ENCODE results near the gene CA10.
A peak's percentile ranks its signal among the peaks of the same experiment; 100 is the strongest.

Gene CA10

DNA sequence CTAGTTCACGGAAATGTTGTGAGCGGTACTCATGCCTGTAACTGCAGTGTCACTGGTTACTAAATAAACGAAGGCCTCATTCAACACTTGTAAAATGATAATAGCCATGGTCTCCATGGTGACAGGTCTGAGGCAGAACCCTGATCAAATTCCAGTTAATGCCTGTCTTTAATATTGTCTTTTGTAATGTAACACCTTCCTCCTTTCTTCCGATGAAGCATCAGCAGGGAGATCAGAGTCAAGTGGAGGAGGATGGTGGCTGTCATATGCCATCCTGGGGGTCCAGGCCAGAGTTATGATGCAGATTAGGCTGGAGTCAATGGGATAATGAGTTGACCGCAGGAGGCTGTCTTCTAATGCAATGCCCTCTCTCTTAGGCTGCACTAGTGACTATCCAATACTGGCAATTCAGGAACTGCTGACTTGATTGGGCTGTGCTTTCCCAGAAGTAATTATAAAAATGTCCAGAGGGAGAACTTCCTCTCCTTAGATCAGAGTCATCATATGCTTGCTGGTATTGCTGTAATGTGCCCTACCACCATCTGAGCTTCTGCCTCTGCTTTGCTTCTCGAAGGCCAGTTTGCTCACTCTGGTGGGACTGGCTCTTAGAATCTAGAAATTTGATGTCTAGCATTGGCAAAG lies 419.1 kb downstream of the CA10 start:
- H3K79me2 ChIP-seq (ENCODE audit: insufficient read depth, low read depth), result no peaks in the 10 kb centered on the region
- no peak overlapping the region for H3K9ac ChIP-seq
- TF ChIP-seq, protein P1, sequence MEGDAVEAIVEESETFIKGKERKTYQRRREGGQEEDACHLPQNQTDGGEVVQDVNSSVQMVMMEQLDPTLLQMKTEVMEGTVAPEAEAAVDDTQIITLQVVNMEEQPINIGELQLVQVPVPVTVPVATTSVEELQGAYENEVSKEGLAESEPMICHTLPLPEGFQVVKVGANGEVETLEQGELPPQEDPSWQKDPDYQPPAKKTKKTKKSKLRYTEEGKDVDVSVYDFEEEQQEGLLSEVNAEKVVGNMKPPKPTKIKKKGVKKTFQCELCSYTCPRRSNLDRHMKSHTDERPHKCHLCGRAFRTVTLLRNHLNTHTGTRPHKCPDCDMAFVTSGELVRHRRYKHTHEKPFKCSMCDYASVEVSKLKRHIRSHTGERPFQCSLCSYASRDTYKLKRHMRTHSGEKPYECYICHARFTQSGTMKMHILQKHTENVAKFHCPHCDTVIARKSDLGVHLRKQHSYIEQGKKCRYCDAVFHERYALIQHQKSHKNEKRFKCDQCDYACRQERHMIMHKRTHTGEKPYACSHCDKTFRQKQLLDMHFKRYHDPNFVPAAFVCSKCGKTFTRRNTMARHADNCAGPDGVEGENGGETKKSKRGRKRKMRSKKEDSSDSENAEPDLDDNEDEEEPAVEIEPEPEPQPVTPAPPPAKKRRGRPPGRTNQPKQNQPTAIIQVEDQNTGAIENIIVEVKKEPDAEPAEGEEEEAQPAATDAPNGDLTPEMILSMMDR (conservative IDR thresholded peaks at IDR 0.05; ENCODE audit: low read depth, low read length), result no peak
- no peak overlapping the region for H3K4me3 ChIP-seq (IDR thresholded peaks at IDR 0.05; ENCODE audit: insufficient read depth, low read depth, low read length)
- no peak overlapping the region for H3K4me2 ChIP-seq
- H3K27me3 ChIP-seq (ENCODE audit: insufficient read depth, low read depth), result no peaks in the 10 kb centered on the region
- H2AFZ ChIP-seq (ENCODE audit: low read depth), result no peak overlapping the region
- H3K36me3 ChIP-seq (ENCODE audit: insufficient read depth), result no peaks in the 10 kb centered on the region
- no peak overlapping the region for H3K27ac ChIP-seq
- H3K4me1 ChIP-seq (ENCODE audit: low read depth, poor library complexity, severe bottlenecking), result no peaks in the 10 kb centered on the region
- H4K20me1 ChIP-seq (ENCODE audit: insufficient read depth), result no peaks in the 10 kb centered on the region

DNA sequence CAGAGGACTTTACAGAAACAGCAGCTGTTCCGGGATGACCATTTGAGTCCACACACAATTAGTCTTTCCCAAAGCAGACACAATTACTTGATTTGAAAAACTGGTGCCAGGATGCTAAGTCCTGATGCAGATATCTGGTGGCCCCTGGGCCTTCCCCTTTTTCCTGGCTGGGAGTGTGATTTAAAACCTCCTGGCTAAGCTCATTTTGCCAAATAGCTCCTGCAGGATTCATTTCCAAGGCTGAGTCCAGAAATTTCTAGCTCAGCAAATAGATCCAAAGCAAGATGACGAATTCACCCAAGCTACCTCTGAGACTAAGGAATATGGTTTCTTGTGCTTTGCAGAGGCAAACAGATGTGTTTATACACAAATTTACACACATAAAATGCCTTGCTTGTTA lies 422.2 kb downstream of the CA10 start:
- Histone ChIP-seq H3K27me3 (ENCODE audit: insufficient read depth, low read depth) (no peaks in the 10 kb centered on the region), H3K9ac (no peak overlapping the region), H4K20me1 (ENCODE audit: insufficient read depth) (no peaks in the 10 kb centered on the region), H3K4me1 (ENCODE audit: low read depth, poor library complexity, severe bottlenecking) (no peaks in the 10 kb centered on the region), H3K36me3 (ENCODE audit: insufficient read depth) (no peaks in the 10 kb centered on the region), H3K79me2 (ENCODE audit: insufficient read depth, low read depth) (no peaks in the 10 kb centered on the region), H2AFZ (ENCODE audit: low read depth) (no peak overlapping the region), H3K27ac (no peak overlapping the region), H3K4me3 (IDR thresholded peaks at IDR 0.05; ENCODE audit: insufficient read depth, low read depth, low read length) (no peak overlapping the region), H3K4me2 (no peak overlapping the region)
- TF ChIP-seq, protein P1 (conservative IDR thresholded peaks at IDR 0.05; ENCODE audit: low read depth, low read length), result no peak

DNA sequence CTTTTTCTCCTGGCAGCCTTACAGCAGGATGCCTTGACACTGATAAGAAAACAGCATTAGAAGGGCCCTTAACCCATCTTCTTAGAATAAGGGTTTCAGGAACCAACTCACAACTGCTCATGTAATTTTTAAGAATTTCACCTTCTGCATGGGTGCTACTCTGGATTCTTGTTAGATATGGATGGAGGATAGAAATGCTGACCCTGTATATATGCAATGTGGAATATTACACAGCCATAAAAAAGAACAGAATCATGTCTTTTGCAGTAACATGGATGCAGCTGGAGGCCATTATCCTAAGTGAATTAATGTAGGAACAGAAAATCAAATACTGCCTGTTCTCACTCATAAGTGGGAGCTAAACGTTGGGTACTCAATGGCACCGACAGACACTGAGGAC lies 423.5 kb downstream of the CA10 start:
- Histone ChIP-seq H3K79me2 (ENCODE audit: insufficient read depth, low read depth) (no peaks in the 10 kb centered on the region), H3K4me3 (IDR thresholded peaks at IDR 0.05; ENCODE audit: insufficient read depth, low read depth, low read length) (no peak overlapping the region), H3K27me3 (ENCODE audit: insufficient read depth, low read depth) (no peaks in the 10 kb centered on the region), H3K4me1 (ENCODE audit: low read depth, poor library complexity, severe bottlenecking) (no peaks in the 10 kb centered on the region), H3K36me3 (ENCODE audit: insufficient read depth) (no peaks in the 10 kb centered on the region), H3K9ac (no peak overlapping the region), H3K4me2 (no peak overlapping the region), H3K27ac (no peak overlapping the region), H4K20me1 (ENCODE audit: insufficient read depth) (no peaks in the 10 kb centered on the region), H2AFZ (ENCODE audit: low read depth) (no peak overlapping the region)
- TF ChIP-seq, protein P1 (conservative IDR thresholded peaks at IDR 0.05; ENCODE audit: low read depth, low read length), result no peak

DNA sequence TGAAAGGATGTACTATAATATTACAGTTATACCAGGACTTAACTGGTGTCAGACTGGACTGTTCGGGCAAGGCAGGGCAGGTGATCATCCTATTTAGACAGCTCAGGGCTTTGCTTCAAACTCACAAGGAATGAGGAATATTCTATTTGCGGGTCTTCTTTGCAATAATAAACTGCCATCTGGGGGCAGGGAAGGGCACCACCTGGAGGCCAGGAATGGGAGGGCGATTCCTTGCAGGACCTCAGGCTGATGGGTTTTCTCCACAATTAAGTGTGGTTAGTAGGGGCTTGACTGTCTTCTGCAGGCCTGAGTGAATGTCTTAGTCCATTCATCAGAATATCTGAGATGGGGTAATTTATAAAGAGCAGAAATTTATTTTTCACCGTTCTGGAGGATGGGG lies 424.1 kb downstream of the CA10 start:
- H3K79me2 ChIP-seq (ENCODE audit: insufficient read depth, low read depth), result no peaks in the 10 kb centered on the region
- H3K27ac ChIP-seq, result no peak overlapping the region
- H3K9ac ChIP-seq, result no peak overlapping the region
- no peak overlapping the region for H3K4me2 ChIP-seq
- no peak overlapping the region for H2AFZ ChIP-seq (ENCODE audit: low read depth)
- H4K20me1 ChIP-seq (ENCODE audit: insufficient read depth), result no peaks in the 10 kb centered on the region
- no peaks in the 10 kb centered on the region for H3K4me1 ChIP-seq (ENCODE audit: low read depth, poor library complexity, severe bottlenecking)
- no peaks in the 10 kb centered on the region for H3K27me3 ChIP-seq (ENCODE audit: insufficient read depth, low read depth)
- no peak overlapping the region for H3K4me3 ChIP-seq (IDR thresholded peaks at IDR 0.05; ENCODE audit: insufficient read depth, low read depth, low read length)
- TF ChIP-seq, protein P1 (conservative IDR thresholded peaks at IDR 0.05; ENCODE audit: low read depth, low read length), result peak; percentile 70
- H3K36me3 ChIP-seq (ENCODE audit: insufficient read depth), result no peaks in the 10 kb centered on the region
